CD4-positive, alpha-beta T cell treated with Interleukin-15 for 1 hour (primary cell): ENCODE measurements around the gene MKRN1.
A peak's percentile ranks its signal among the peaks of the same experiment; 100 is the strongest.
"Not testable (repeated sequence)": the region's sequence is repeated elsewhere in the genome, so short reads cannot be mapped to it uniquely, and the experiment has no call there.

ENCODE experiments used
- DNase-seq: peaks from one replicate; pipeline ENCODE4 v3.0.0-alpha.2; 2020

MKRN1 gene

DNA sequence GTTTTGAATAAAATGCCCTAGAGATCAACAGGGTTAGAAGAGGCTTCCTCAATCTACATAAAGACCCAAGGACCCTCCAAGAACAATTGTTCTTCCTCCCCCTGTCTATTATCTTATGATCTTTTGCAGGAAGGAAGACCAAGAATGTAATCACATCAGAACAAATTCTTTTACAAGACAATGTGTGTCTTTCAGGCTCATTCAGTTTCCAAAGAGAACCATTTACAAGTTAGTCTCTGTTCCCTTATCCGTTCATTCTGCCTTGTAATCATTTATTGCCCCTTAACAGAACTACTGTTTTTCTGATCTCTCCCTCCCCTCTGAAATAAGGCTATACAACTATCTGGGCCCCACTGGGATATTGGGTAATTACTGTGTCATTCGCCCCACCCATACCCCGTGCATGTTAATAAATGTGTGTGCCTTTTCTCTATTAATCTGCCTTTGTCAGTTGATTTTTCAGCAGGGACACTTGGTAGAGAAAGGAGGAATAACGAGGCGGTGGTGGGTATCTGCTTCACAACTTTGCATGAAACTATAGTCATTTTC is 5.7 kb upstream of the MKRN1 start:
- no peak for DNase-seq

DNA sequence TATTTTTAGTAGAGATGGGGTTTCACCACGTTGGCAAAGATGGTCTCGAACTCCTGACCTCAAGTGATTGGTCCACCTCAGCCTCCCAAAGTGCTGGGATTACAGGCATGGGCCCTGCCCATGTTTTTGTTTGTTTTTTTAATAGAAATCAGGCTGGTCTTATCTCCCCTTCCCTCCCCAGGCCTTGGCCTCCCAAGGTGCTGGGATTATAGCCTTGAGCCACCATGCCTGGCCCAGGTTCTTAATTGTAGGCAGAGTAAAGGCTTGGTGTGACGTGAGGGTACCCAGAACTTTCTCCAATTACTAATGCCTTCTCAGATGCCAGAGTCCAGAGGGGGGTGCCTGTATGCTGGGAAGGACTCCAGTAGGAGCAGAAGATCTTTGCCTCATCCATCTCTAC is 5.2 kb upstream of the MKRN1 start:
- DNase-seq: no peak

DNA sequence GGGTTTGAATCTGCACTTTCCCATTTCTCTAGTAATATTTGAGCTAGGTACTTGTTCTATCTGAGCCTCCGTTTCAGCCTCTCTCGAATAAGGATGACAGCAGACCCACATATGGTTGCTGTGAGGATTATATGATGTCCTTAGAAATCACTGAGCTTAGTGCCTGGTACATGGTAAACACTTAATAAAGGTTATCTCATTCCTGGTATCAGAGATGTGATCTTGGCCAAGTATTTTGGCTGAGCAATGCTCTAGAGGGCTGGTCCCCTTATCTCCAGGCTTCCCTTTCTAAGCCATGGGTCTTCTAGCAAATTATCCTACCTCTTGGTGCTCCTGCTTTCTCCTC is 407 bp upstream of the MKRN1 start:
- DNase-seq: no peak

DNA sequence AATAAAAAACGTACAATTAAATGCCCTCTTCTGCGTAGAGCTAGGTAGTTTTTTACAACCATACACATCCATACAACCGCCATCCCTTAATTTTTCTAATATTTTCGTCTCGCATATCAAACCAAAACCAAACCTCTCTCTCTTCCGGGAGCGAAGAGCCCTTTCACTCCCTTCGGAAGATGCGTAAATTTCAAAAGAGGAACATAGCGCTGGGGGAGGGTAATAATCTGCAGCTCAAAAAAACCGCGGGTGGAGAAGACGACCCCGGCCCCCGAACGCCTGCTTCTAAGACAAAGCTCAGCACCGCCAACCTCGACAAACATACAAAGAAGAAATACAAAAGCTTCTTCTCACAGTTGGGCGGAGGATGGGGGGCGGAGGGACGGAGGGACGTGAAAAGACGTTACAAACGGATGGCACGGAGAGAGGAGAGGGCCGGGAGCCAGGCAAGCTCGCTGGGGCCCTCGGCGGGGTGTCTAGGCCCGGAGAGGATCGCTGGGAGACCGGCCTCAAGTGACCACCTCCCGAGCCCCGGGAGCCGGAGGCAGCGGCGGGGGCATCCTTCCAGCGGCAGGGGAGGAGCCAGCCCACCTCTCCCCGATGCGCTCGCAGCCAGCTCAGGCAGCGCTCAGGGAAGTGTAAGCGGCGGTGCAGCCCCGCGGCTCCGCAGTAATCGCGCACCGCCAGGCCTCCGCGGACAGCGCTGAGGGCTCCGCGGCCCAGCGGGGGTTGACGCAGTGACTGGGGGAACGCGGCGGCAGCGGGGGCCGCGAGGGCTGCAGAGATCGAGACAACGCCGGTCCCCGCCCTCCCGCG is 851 bp downstream of the MKRN1 start:
- DNase-seq: peak; percentile 27

DNA sequence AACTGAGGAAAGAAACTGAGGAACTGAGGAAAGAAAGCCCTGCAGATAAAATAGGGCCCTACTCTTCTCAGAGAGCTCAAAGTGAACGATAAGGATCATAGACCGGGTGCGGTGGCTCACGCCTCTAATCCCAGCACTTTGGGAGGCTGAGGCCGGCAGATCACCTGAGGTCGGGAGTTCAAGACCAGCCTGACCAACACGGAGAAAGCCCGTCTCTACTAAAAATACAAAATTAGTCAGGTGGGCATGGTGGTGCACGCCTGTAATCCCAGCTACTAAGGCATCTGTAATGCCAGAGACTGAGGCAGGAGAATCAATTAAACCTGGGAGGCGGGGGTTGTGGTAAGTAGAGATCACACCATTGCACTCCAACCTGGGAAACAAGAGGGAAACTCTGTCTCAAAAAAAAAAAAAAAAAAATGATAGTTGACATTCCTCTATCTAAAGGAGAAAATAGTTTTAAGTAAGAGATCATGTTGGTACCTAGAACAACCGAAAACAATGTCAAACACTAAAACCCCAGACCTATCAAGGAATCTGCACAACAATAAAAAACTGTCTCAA is 2.5 kb downstream of the MKRN1 start:
- no peak for DNase-seq

DNA sequence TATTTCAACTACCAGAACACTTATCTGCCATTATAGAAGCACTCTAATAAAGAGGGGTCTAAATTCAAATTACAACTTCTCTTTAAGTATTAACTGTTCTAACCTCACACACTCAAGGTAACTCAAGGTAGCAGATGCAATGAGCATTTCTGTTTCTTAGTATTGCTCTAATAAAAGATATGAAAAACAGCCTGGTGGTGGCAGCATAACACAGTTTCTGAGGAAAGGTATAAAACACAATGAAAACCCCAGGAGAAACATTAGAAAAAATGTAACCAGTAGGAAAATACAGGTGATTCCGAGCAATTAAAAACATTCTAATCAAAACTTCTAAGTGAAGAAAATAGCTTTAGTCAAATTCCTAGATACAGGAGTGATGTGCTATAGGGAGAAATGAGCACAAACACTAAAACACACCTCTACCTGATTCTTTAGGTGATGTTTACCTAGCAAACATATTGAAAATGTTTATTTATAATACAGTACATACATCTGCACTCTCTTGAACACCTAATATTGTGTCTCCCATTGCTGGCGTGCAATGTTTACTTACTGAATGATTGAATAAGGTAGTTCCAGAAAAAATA is 3.5 kb downstream of the MKRN1 start:
- DNase-seq: no peak

DNA sequence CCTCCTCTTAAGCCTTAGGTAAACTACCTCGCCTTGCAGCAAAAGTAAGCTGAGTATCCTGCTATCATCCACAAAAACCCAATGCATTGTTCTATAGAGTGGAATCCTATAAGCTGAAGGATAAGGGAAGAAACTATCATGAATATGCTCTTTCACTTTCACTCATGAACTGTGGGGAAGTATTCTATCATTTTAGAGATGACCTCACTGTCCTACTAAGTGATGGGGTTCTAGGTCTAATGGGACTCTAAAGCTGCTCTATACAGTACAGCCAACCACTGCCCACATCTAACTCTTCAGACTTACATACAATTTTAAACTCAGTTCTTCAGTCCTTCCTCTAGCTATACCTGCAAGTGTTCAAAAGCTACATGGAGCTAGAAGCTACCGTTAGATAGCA is 16.2 kb downstream of the MKRN1 start:
- DNase-seq: no peak

DNA sequence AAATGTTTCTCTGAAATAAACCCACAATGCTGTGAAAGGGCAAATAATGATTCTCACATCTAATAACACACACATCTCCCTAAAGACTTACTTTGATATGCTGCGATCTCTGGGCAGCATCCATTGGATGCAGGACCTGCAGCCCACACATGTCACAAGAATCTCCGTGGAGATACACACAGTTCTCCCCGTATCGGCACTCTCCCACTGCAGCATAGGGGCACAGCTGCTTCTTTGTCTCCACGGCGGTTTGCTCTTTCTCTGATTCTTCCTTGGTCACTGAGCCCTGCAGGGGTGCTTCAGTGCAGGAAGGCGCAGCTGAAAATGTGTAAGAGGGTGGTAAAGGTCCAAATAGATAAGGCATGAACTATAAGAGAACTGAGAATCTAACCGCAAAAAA is 20.4 kb downstream of the MKRN1 start:
- DNase-seq: no peak

DNA sequence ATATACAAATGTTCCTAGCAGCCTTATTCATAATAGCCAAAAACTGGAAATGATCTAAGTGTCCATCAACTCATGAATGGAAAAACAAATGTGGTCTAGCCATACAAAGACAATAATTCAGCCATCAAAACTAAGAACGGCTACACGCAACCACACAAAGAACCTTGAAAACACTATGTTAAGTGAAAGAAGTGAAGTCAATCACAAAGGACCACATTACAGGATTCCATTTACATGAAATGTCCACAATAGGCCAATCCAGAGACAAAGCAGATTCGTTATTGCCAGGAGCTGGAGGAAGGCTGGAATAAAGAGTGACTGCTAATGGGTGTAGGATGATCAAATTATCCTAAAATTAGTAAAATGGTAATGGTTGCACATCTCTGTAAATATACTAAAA is 21.1 kb downstream of the MKRN1 start:
- no peak for DNase-seq

DNA sequence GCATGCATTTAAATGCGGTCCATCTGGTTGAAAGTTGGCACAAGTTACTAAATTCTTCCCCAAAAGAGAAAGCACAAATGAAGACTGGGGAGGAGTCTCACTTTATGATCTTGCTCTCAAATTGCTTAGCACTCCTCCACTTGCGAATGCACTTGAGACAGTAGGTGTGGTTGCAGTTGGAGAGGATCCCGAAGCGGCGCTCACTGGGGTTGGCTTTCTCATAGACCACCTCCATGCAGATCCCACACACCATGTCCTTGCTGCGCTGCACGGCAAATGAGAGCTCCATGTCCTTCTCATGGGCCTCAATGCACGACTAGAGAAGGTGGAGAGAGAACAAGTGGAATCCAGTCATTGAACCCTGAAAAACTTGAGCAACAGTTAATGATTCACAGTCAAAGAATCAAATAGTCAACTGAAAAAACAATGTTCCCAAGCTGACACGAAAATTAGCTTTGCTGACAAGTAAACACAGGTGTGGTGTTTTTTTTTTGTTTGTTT is 22.7 kb downstream of the MKRN1 start:
- no peak for DNase-seq

DNA sequence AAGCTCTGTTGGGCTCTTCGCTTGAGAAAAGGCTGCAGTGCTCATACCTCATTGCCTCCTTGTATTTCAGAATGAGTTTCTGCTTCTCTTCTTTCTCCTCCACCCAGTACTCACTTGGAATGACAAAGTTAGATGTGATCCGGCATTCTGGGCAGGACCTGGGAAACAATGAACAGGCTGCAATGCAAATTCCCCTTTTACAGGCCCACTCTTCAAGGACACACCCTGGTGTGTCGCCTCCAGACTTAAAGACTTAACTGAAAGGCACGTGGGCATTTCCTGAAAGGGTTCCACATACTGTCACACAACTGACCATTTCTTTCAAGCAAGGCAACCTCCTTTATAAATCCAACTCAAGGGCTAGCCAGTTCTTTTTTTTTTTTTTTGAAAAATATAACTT is 23.6 kb downstream of the MKRN1 start:
- no peak for DNase-seq

DNA sequence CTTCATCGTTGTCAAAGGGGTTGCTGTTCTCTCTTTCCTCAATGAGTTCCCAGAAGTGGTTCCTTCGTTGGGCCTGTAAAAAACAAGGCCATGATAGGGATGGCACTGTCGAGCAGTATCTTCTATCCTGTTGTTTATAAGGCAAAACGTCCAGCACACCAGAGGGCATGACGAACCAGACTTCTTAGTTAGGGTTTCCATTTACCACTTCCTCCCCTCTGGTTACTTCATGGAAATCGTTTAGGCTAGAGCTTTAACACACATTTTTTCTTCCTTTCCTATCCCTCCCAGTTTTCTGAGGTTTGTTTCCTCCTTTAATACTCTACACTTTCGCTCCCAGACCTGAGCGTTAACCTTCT is 24.7 kb downstream of the MKRN1 start:
- DNase-seq: no peak

DNA sequence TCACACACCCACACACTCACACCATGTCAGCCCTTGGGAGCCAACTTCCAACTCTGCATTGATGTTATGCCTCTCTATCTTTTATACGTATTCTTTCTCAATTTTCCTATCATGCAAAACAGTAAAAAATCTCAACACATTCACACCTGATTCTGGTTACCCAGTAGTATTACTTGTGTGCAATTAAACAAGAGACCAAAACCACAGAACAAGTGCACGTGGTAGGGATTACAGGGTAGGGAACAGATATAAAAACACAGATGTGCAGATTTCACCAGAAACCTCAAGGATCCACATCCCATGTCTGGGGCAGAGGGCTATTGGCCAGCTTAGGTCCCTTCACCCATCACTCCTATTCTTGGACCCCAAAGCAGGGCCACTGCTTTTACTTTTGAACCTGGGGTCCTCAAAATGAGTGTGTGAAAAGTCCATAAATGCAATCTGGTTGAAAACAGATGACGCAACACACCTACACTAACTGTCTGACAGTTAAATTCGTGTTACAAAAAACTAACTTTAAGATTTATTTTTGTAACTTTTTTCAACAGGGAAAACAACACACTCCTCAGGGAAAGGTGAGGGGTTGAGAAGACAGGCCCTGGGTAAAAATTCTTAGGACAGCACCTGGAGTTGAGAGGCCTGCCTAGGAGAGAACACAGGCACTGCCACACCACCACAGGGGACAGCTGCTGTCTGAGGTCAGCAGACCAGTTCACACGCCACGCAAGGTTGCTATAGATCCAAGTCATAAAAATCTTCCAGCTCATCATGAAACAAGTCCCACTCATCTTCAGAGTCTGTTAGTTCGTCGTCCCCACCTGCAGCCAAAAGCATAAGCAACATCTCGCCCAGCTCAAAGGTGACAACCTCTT is 25.3 kb downstream of the MKRN1 start:
- DNase-seq: not testable (repeated sequence)

DNA sequence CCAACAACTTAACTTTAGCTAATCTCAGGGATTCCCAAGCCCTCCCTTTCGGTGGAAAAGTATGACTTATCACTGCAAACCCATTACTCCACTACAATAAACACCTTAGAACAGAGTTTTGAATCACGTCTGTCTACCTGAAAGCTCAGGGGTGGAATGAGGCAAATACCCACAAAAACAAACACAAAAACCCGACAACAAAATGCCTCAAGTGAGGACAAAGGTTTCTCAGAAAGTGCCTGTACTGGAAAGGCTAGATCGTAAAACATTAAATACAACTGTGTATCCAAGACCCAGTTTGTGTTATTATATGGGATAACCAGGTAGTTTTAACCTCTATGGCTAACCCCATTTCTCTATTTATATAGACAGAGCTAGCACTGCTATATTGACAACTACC is 26.0 kb downstream of the MKRN1 start:
- no peak for DNase-seq

DNA sequence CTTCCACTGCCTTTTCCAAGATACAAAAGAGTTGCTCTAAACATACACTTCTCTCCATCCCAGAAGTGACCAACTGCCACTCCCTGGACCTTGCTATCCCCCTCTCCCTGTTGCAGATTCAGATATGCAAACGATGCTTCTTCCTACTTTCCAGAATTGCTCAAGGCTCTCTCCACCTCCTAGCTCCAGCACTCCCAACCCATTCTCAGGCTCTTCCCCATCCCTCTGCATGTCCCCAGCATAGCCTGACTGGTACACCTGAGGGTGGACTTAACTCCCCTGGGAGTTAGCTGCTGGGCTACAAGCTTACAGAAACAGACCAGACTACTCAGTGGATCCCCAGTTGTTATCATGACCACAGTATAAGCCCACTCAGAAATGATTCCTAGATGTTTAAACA is 27.6 kb downstream of the MKRN1 start:
- no peak for DNase-seq

DNA sequence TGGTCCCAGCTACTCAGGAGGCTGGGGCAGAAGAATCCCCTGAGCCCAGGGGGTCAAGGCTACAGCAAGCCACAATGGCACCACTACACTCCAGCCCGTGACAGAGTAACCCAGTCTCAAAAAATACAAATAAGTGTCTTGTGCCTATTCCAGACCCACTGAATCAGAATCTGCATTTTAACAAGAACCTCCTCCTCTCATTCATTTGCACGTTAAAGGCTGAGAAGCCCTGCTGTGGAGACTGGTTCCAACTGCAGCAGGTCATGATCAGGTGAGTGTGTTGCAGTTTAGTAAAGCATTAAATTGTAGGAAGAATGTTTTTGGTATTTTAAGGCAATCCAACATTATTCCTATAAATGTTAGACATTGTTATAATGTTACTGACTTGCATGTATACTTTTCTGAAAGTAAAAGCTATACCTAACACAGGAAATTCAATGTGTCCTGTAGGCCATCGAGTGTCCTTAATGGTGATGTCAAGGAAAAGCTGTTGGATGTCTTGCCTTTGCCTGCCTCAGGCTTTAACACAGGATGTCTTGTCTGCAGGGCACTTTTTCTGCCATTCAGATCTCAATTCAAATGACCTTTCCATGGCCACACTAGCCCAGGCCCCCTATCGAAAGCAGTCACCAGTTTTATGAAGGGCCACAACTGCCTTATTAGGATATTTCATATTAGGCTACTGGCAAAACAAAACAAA is 30.4 kb downstream of the MKRN1 start:
- DNase-seq: no peak

DNA sequence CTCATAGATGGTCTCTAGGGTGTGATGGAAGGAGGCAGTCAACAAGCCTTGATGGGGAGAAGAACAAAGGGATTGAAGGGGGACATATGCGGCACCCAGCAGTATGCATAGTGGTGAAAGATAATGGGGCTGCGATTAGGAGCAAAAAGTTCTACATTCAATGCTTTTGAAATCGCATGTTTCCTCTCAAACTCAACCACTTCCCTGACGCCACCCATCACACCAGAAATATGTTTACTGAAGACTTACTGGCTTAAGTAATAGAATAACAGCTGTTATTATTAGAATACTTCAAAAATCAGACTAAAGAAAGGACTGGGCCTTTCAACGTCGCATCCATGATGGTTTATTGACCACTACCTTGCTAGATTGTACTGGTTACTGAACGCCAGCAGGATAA is 31.5 kb downstream of the MKRN1 start:
- no peak for DNase-seq

DNA sequence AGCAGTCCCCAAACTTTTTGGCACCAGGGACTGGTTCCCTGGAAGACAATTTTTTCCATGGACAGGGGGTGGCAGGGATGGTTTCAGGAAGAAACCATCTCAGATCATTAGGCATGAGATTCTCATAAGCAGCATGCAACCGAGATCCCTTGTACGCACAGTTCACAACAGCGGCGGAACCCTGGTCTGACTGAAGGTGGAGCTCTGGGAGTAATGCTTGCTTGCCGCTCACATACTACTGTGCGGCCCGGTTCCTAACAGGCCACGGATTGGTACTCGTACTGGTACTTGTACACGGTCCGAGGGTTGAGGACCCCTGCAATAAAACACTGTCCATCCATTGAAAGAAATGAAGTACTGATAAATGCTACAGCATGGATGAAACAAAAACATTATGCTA is 32.8 kb downstream of the MKRN1 start:
- DNase-seq: no peak

DNA sequence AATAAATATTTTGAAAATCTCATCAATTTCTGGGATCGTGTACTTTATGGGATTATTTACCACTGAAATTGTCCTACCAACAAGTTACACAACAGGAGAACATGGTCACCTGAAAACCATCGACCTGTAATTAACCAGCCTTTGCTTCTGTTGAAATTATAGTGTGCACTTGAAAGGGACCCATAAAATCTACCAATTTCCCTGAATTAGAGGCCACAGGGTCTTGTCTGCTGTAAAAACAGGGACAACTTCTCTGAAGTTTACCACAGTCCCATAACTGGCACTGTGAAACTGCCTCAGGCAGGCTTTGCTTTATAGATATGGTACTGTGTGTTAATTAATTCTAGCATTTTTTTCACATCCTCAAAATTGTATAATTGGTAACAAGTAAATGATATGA is 37.8 kb downstream of the MKRN1 start:
- no peak for DNase-seq

DNA sequence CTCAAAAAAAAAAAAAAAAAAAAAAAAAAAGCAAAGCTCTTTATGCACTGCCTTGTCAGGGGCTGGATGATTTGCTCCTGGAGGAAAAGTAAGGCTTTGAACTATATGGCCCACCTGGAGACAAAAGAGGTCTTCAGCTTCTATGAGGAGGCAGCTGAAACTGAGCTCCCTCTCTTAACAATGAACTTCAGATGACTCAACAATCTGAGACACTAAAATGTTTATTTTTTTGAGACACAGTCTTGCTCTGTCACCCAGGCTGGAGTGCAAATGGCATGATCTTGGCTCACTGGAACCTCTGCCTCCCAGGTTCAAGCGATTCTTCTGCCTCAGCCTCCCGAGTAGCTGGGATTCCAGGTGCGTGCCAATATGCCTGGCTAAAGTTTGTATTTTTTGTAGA is 38.7 kb downstream of the MKRN1 start:
- DNase-seq: no peak

DNA sequence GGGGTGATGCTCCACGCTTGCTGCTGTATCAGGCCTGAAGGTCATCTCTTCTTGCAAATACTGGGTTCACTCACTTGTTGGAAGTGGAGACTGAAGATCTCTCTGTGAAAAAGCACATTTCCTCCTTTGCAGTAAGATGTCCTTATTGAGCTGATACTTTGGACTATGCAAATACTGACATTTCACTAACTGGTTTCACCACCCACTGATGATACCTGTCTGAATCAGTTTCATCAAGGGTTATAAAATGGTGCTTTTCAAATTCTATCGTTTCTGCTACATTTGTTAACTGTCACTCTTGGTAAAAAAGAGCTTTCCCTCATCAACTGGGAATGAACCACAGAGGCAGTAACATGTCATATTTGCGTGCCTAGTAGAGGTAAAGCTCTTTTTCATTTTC is 39.9 kb downstream of the MKRN1 start:
- DNase-seq: no peak

DNA sequence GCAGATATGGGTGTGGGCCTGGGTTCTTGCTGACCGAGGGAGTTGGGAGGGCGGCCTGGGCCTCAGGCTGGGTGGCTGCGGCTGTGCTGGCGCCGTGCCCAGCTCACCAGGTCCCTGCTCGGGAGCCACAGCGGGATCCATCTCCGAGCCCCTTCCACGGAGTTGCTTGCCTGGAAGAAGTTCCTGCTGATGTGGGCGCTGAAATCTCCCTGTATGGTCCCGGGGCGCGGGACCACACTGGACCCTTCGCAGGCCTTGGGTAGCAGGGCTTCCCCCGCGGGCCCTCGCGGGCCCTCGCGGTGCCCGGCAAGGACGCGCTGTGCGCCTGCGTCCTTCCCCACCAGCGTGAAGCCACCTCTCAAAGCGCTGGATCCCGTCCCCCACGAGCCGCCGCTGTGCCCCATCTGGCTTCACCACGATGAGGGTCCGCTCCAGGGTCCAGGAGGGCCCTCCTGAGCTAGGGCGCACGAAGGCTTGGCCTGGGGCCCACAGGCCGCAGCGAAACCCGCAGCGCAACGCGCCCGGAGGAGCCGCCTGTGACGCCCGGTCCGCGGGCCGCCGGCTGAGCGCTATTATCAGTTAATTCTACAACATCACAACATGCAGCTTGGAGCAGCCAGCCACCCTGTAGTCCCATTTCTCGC is 43.9 kb downstream of the MKRN1 start:
- no peak for DNase-seq
